ENCODE measurements around the gene ARID1B. TPM values are rescaled to one million over a fixed set of nuclear protein-coding genes. Genes with fewer than 3 reads are reported as not detected.

Gene ARID1B
- total and polyA plus RNA-seq, 12 donors = 13.3 to 85.6 (median 50.9) TPM

DNA sequence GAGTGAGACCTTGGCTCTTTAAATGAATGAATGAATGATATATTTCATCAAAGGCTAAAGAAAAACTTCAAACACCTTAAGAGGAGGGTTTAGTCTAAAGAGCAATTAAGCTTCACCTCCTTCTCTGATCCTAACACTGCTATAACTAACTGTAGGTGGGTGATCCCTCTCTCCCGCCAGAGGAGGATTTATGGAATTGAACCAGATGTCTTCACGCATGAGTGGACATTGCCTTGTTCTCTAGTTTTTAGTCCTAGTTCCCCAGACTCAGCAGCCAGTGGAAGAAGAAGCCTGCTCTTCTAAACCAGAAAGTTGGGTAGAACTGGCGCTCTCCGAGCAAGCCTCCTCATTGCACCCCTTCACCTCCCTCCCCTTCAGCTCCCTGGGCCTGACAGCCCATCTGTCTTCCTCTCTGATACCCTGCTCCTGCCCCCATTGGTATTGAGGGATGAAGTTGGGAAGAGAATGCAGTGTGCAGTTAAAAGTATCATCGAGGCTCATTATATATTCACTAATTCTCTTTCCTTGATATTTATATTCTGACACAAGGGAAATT lies 142.7 kb downstream of the ARID1B start:
- TF ChIP-seq POLR2A (IDR thresholded peaks at IDR 0.05) = no peak
- no peak for TF ChIP-seq CTCF (IDR thresholded peaks at IDR 0.05)
- 87 to 94% (median 93%) methylated on average over 5 of the region's 5 CpGs for WGBS, 4 donors
- no peaks in the 10 kb centered on the region for H3K27me3 ChIP-seq

GRCh38 chr6:156924246-156924645 lies 147.1 kb downstream of the ARID1B start:
- no peak overlapping the region for H3K27ac ChIP-seq
- H3K36me3 ChIP-seq (replicated peaks in 1 of 2) = no peaks in the 10 kb centered on the region
- H3K4me3 ChIP-seq = no peak overlapping the region
- WGBS, 4 donors = 81 to 84% (median 81%) methylated on average over 4 of the region's 4 CpGs
- no peak for TF ChIP-seq POLR2A (IDR thresholded peaks at IDR 0.05)
- TF ChIP-seq CTCF (IDR thresholded peaks at IDR 0.05) = no peak
- H3K9me3 ChIP-seq (replicated peaks in 1 of 3) = no peaks in the 10 kb centered on the region
- intact Hi-C loops (cut with DNase I) = no loop called here
- DNase-seq = no peak
- H3K27me3 ChIP-seq = no peaks in the 10 kb centered on the region
- H3K4me1 ChIP-seq (replicated peaks in 1 of 2) = peaks cover 10 to 25% of the 10 kb centered on the region in 2 donors

More for the DNA sequence above, 142.7 kb downstream of the ARID1B start:
- no peaks in the 10 kb centered on the region for H3K9me3 ChIP-seq (replicated peaks in 1 of 3)
- no peaks in the 10 kb centered on the region for H3K36me3 ChIP-seq (replicated peaks in 1 of 2)
- H3K4me1 ChIP-seq (replicated peaks in 1 of 2) = peaks cover 10 to 38% of the 10 kb centered on the region in 2 donors
- no peak for DNase-seq
- intact Hi-C loops (cut with DNase I) = no loop called here
- H3K27ac ChIP-seq = no peak overlapping the region
- H3K4me3 ChIP-seq = no peak overlapping the region

DNA sequence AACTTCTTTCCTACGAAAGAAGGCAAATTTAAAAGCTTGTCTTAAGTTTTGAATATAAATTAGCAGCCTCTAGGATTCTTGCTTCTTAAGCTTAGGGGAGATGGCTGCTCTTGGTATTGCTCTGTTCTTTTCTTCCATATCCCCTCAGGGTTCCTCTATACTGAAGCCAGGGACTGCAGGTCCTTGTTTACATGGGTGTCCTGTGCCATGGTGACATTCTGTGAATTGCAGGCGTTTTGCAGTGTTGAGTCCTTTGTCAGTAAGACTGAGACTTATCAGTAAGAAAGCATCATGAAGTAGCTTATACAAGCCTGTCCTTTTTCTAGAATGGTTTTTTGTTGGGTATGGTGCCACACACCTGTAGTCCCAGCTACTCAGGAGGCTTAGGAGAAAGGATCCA lies 147.8 kb downstream of the ARID1B start:
- H3K27me3 ChIP-seq = no peaks in the 10 kb centered on the region
- intact Hi-C loops (cut with DNase I) = no loop called here
- 85 to 98% (median 93%) methylated on average over 2 of the region's 2 CpGs for WGBS, 4 donors
- H3K36me3 ChIP-seq (replicated peaks in 1 of 2) = no peaks in the 10 kb centered on the region
- no peak overlapping the region for H3K27ac ChIP-seq
- no peaks in the 10 kb centered on the region for H3K9me3 ChIP-seq (replicated peaks in 1 of 3)
- DNase-seq = no peak
- H3K4me3 ChIP-seq = no peak overlapping the region
- TF ChIP-seq POLR2A (IDR thresholded peaks at IDR 0.05) (no peak), CTCF (IDR thresholded peaks at IDR 0.05) (no peak)
- H3K4me1 ChIP-seq (replicated peaks in 1 of 2) = peaks cover 10 to 18% of the 10 kb centered on the region in 2 donors

DNA sequence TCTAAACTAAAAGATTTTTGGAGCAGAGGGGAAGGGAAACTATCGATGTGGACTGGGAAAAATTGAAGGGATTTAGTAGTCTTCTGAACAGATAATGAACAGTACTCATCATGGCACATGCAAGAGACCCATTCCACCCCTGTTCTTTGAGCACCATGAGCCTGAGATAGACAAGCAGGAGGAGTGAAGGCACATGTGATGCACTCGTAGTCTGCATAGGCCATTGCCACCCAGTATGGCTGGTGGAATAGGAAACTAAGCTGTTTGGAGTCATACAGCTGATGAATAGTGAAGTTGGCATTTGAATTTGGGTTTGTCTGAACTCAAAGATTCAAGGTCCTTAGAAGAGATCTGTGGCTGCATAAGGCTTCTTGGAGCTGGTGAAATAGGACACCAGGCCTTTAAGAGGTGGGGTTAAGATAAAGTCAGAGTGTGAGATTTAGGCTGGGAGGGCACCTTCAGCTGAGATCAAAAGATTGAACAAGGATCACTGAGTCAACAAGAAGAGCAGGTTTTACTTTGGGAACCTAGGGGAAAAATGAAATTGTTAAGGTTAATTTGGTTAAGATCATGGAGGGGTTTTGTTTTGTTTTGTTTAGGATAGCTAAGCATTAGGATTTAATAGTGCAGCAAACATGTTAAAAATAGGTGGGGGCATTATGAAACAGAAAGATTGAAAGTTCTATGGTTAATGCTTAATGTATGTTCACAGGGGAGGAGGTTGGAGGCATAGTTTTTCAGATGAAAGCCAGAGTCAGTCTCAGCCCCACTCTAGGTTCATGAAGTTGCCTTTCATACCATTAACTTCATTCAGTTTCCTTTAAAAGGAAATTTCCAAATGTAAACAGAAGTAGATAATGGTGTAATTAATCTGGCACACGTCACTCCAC lies 148.8 kb downstream of the ARID1B start:
- H3K4me1 ChIP-seq (replicated peaks in 1 of 2) = peaks cover 10 to 17% of the 10 kb centered on the region in 2 donors
- H3K27me3 ChIP-seq = no peaks in the 10 kb centered on the region
- DNase-seq = no peak
- no peak overlapping the region for H3K27ac ChIP-seq
- TF ChIP-seq POLR2A (IDR thresholded peaks at IDR 0.05) (no peak), CTCF (IDR thresholded peaks at IDR 0.05) (no peak)
- H3K9me3 ChIP-seq (replicated peaks in 1 of 3) = no peaks in the 10 kb centered on the region
- H3K36me3 ChIP-seq (replicated peaks in 1 of 2) = no peaks in the 10 kb centered on the region
- no peak overlapping the region for H3K4me3 ChIP-seq
- intact Hi-C loops (cut with DNase I) = no loop called here
- 54 to 75% (median 72%) methylated on average over 3 of the region's 3 CpGs for WGBS, 4 donors

Data from adrenal gland (tissue), 12 donors.